GM21390 (cell line): Measurements from ENCODE around the gene VWA3A.

Experiments used
- ATAC-seq: cut with Tn5 transposase; IDR thresholded peaks from one replicate; pipeline ENCODE4 v1.9.1; 2021; ENCODE audit not compliant: unreplicated experiment

VWA3A gene

GRCh38 chr16:22198547-22199293 lies 106.4 kb downstream of the VWA3A start:
- no peak for ATAC-seq

GRCh38 chr16:22202261-22202637 lies 109.9 kb downstream of the VWA3A start:
- ATAC-seq: no peak

GRCh38 chr16:22203091-22203490 lies 110.8 kb downstream of the VWA3A start:
- ATAC-seq: no peak

GRCh38 chr16:22204091-22204655 lies 111.8 kb downstream of the VWA3A start:
- no peak for ATAC-seq

GRCh38 chr16:22205577-22206012 lies 113.3 kb downstream of the VWA3A start:
- ATAC-seq: no peak

GRCh38 chr16:22206013-22206841 lies 113.9 kb downstream of the VWA3A start, which contains the start of gene EEF2K:
Gene EEF2K, plus strand, starts transcription at chr16:22206278. Its CDS starts 19,452 bp downstream, at chr16:22225730.
- ATAC-seq: peak; percentile 80
